ENCODE results near the gene DPYSL5. TPM values are rescaled to one million over a fixed set of nuclear protein-coding genes. Genes with fewer than 3 reads are reported as not detected.

Gene DPYSL5
- total and polyA plus RNA-seq, 2 of the 8 experiments (the other 6 are each of a cell fraction or from before 2014, with no cell fraction given), result 11.9 to 16.4 TPM

GRCh38 chr2:26811261-26811660 lies 36.7 kb upstream of the DPYSL5 start:
- no peak overlapping the region for H4K8ac ChIP-seq (ENCODE audit: extremely low read depth, insufficient read depth, low read length)
- no peak overlapping the region for H3K27ac ChIP-seq (ENCODE audit: low read depth, low read length)
- H3K14ac ChIP-seq (ENCODE audit: insufficient read length), result no peak overlapping the region
- DNase-seq (ENCODE audit: low read depth in 1 of 2, low spot score in 2 of 2) (no peak), FAIRE-seq (no peak)
- ChIA-PET CTCF (ENCODE audit: partially characterized antibody) (interaction anchor here (1.0 to 2.6 kb wide), 5 partner anchors 8 to 276 kb away, joined by 3 to 10 read pairs (median 3); partner anchors contain the start of gene DPYSL5), POLR2A (ENCODE audit: partially characterized antibody) (no interaction called here)
- no peak overlapping the region for H2AFZ ChIP-seq (ENCODE audit: low read length)
- H3K9ac ChIP-seq (replicated peaks in 1 of 4; ENCODE audit: extremely low read depth in 1 of 4, low read depth in 3 of 4, low read length in 3 of 4), result no peak overlapping the region
- H3K4me1 ChIP-seq (replicated peaks in 1 of 4; ENCODE audit: control insufficient read depth in 3 of 4, insufficient read depth in 4 of 4, low read length in 3 of 4), result no peaks in the 10 kb centered on the region; a peak in 2 of 7 replicates
- no peak overlapping the region for H3K56ac ChIP-seq (replicated peaks; ENCODE audit: insufficient read length, low read depth, low read length)
- TF ChIP-seq POLR2A (IDR thresholded peaks at IDR 0.05; ENCODE audit: control extremely low read depth in 1 of 2, low read depth in 2 of 2, low read length in 2 of 2) (no peak), SIX5 (IDR thresholded peaks at IDR 0.05; ENCODE audit: low read depth, low read length) (no peak), TCF12 (IDR thresholded peaks at IDR 0.05; ENCODE audit: low read depth, low read length) (no peak), KDM1A (IDR thresholded peaks at IDR 0.05; ENCODE audit: borderline replicate concordance, low read length) (no peak), RXRA (IDR thresholded peaks at IDR 0.05; ENCODE audit: insufficient read depth, low read depth, low read length) (no peak), PHF8 (conservative IDR thresholded peaks at IDR 0.05; ENCODE audit: low read depth, low read length) (no peak)
- no peaks in the 10 kb centered on the region for H3K36me3 ChIP-seq (ENCODE audit: control insufficient read depth in 2 of 4, insufficient read depth in 4 of 4, low read length in 3 of 4)
- no peak overlapping the region for H2BK20ac ChIP-seq (ENCODE audit: low read length)
- no peak overlapping the region for H2BK120ac ChIP-seq (replicated peaks; ENCODE audit: low read depth, low read length)
- H2BK15ac ChIP-seq (ENCODE audit: low read length), result no peak overlapping the region
- H3K9me3 ChIP-seq (ENCODE audit: insufficient read depth in 2 of 2, low read depth in 1 of 2, low read length in 1 of 2), result no peaks in the 10 kb centered on the region; a peak in 1 of 4 replicates
- no peaks in the 10 kb centered on the region for H3K79me2 ChIP-seq (ENCODE audit: control insufficient read depth in 1 of 2, insufficient read depth in 2 of 2, low read length in 2 of 2)
- no peaks in the 10 kb centered on the region for H3K23me2 ChIP-seq (ENCODE audit: low read depth, low read length)
- no peak overlapping the region for H3K23ac ChIP-seq (ENCODE audit: insufficient read length)
- H4K5ac ChIP-seq (ENCODE audit: insufficient read length, low read depth, low read length), result no peak overlapping the region
- no peaks in the 10 kb centered on the region; a peak in 1 of 7 replicates for H3K27me3 ChIP-seq (replicated peaks in 1 of 4; ENCODE audit: control insufficient read depth in 3 of 4, extremely low read depth in 1 of 4, insufficient read depth in 3 of 4, low read length in 3 of 4)
- WGBS, 2 experiments (ENCODE audit: extremely low coverage in 1 of 2, insufficient coverage in 1 of 2, insufficient read length in 1 of 2, insufficient replicate concordance in 2 of 2, low coverage in 1 of 2, low lambda C conversion rate in 2 of 2, missing lambda C conversion rate in 1 of 2), result 84% methylated on average over 8 of the region's 8 CpGs; no CpG with 5 or more reads in 1 of the 2 experiments
- no peak overlapping the region for H2BK12ac ChIP-seq (ENCODE audit: low read depth, low read length)
- H3K4me3 ChIP-seq (ENCODE audit: extremely low read depth in 1 of 4, insufficient read depth in 2 of 4, low read depth in 3 of 4, low read length in 4 of 4), result no peak overlapping the region
- H3K18ac ChIP-seq (ENCODE audit: extremely low read depth, low read length), result no peak overlapping the region
- no peak overlapping the region for H3K4me2 ChIP-seq (ENCODE audit: insufficient read depth in 1 of 2, low read depth in 2 of 2, low read length in 2 of 2)
- no peak overlapping the region for H3K4ac ChIP-seq (replicated peaks; ENCODE audit: insufficient read length, low read depth, low read length)
- no peaks in the 10 kb centered on the region for H3K79me1 ChIP-seq (ENCODE audit: low read depth, low read length)
- H2BK5ac ChIP-seq (ENCODE audit: low read depth, low read length), result no peak overlapping the region
- no peak overlapping the region for H4K91ac ChIP-seq (replicated peaks; ENCODE audit: insufficient read length, low read length)
- no peak overlapping the region for H2AK5ac ChIP-seq (ENCODE audit: low read depth, low read length)
- no peaks in the 10 kb centered on the region for H4K20me1 ChIP-seq (replicated peaks in 1 of 2; ENCODE audit: control insufficient read depth in 1 of 2, insufficient read depth in 2 of 2, low read length in 2 of 2)
